GM13976 (cell line): ENCODE results near the gene PRPF19.

Source experiments
- DNase-seq: peaks from one replicate; pipeline ENCODE4 v3.0.0; 2012; ENCODE audit warnings: low spot score
- in situ Hi-C: fragments of 300-500 bp; cut with MboI; formaldehyde crosslinking; loops from one replicate; pipeline ENCODE4 v1.12.0; 2022; ENCODE audit warnings: low sequenced_read_pairs, mixed read lengths, inconsistent platforms; ENCODE audit not compliant: unreplicated experiment
- TF ChIP-seq, protein P1 (sequence below): IDR thresholded peaks from 2 replicates; pipeline ENCODE4 v1.5.1; 2012; ENCODE audit warnings: borderline replicate concordance, mild to moderate bottlenecking; ENCODE audit not compliant: insufficient read depth; ENCODE audit errors: extremely low read depth, missing control alignments, control extremely low read depth

PRPF19 gene

DNA sequence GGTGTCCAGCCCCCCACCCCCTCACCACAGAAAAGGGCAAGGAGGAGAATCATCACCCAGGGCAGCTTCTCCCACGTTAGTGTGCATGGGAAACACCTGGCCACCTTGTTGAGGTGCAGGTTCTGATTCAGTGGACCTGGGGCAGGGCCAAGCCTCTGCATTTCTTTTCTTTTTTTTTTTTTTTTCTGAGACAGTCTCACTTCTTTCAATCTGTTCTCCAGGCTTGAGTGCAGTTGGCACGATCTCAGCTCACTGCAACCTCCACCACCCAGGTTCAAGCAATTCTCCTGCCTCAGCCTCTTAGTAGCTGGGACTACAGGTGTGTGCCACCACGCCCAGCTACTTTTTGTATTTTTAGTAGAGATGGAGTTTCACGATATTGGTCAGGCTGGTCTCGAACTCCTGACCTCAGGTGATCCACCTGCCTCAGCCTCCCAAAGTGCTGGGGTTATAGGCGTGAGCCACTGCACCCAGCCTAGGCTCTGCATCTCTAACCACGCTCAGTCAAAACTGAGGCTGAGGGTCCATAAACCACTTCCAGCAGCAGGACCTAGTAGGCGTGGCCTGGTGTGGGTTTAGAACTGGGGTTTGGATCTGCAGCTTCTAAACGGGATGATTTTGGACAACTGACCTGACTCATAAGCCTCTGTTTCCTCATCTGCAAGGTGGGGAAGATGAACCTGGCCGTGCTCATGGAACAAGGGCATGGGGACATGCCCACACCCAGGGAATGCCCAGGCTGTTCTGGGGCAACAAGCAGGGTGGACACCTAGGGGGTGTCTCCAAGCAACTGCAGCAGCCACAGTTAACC lies 38.3 kb downstream of the PRPF19 start:
- DNase-seq, result no peak
- in situ Hi-C loops, result no loop called here
- TF ChIP-seq, protein P1, sequence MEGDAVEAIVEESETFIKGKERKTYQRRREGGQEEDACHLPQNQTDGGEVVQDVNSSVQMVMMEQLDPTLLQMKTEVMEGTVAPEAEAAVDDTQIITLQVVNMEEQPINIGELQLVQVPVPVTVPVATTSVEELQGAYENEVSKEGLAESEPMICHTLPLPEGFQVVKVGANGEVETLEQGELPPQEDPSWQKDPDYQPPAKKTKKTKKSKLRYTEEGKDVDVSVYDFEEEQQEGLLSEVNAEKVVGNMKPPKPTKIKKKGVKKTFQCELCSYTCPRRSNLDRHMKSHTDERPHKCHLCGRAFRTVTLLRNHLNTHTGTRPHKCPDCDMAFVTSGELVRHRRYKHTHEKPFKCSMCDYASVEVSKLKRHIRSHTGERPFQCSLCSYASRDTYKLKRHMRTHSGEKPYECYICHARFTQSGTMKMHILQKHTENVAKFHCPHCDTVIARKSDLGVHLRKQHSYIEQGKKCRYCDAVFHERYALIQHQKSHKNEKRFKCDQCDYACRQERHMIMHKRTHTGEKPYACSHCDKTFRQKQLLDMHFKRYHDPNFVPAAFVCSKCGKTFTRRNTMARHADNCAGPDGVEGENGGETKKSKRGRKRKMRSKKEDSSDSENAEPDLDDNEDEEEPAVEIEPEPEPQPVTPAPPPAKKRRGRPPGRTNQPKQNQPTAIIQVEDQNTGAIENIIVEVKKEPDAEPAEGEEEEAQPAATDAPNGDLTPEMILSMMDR, result no peak

DNA sequence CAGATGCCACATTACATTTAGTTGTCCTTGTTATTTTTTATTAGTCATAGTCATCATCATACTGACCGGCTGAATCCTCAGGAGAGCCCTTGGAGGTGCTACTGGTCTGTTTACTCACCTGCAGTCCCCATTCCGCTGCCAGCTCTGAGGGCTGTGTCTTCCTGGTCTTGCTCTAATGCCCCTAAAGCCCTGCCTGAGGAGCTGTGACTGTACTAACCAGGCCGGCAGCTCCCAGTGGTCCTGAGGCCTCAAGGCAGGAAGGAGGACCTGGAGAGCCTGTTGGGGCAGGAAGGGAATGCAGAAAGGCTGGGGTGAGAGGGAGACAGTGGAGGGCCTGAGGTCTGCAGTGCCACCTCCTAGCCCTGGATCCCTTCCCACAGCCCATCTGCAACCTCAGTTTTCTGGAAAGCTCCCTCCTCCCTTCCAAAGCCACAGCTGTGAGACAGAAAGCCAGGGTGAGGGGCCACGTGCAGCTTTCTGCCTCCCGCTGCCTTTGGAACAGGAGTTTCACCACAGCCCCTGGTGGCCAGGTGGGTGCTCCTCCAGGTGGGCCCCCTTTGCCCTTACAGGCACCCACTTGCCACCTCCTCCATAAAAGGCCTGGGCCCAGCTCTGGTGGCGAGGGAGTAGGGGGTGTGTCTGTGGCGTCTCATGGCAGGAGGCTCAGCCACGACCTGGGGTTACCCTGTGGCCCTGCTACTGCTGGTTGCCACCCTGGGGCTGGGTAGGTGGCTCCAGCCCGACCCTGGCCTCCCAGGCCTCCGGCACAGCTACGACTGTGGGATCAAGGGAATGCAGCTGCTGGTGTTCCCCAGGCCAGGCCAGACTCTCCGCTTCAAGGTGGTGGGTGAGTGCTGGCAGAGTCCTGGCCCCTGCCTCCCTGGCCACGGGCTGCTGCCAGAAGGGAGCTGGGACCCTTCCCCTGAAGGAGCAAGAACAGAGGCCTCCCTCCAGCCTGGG lies 39.2 kb downstream of the PRPF19 start, which contains the start of gene ZP1:
TSS of gene ZP1 (plus strand) at position 632 of the 960 bp plus-strand sequence. CDS start at position 652, 20 bp downstream.
- TF ChIP-seq, protein P1, result no peak
- in situ Hi-C loops, result no loop called here
- no peak for DNase-seq

DNA sequence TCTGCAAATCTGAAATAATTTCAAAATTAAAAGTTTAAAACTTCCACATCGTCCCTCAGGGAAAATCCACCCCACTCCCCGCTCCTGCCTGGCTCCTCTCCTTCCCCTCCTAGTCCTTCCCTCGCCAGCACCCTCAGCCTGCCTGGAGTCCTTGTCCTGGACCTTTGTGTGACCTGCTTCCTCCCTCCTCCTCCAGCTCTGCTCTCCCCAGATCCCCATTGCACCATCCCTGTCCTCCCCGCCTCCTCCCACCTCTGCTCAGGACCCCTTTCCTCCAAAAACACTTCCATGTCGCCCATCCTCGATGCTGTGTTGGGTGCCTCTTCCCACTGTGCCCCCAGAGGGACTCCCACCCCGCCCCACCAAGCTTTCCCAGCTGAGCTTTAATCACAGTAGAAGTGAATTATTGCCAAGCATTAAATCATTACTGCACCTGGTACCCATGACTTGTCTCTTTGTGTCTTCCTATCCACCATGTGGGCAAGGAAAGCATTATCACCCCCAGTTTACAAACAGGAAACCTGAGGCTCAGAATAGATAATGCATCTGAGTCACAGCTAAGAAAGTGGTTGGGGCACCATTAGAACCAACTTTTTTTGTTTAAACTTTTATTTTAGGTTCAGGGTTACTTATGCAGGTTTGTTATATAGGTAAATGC lies 41.4 kb downstream of the PRPF19 start:
- in situ Hi-C loops, result no loop called here

GRCh38 chr11:60863550-60864521 lies 42.5 kb downstream of the PRPF19 start:
- in situ Hi-C loops, result no loop called here
- TF ChIP-seq, protein P1, result no peak
- DNase-seq, result no peak

More for the DNA sequence above, 41.4 kb downstream of the PRPF19 start:
- TF ChIP-seq, protein P1, result no peak
- DNase-seq, result no peak

DNA sequence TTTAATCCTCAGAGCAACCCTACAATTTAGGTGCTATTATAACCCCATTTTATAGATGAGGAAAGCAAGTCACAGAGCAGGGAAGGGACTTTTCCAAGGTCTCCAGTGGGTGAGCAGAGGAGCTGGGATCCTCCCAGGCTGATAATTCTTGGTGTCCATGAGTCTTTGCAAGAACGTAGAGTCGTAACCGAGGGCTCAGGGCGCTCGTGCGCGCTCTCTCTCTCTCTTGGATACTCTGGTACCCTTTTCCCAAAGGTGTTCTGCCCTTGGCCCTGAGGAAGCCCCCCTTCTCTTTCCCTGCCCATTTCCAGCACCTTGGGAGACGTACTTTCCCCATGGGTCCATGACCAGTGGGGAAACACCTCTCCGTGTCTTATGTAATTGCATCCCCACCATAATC lies 44.2 kb downstream of the PRPF19 start:
- no peak for DNase-seq
- in situ Hi-C loops, result no loop called here
- TF ChIP-seq, protein P1, result no peak
